GM10847 (cell line): Measurements from ENCODE around the gene LRG1.

Experiments used
- POLR2A ChIP-seq: IDR thresholded peaks from 2 replicates; pipeline ENCODE4 v1.6.1; 2011; ENCODE audit not compliant: insufficient read length; ENCODE audit errors: extremely low read depth

Gene LRG1

DNA sequence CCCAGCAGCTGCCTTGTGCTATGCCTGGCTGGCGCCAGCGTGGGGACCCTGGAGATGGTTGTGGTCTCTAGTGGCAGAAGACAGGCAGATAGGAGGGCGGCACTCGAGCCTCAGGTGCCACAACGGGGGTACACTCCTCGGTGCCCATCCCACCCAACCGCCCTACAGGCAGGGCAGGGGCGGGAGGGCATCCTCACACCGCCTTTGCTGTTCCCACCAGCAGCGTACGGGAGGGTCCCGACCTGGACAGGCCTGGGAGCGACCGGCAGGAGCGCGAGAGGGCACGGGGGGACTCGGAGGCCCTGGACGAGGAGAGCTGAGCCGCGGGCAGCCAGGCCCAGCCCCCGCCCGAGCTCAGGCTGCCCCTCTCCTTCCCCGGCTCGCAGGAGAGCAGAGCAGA is 38.1 kb downstream of the LRG1 start:
- TF ChIP-seq POLR2A, result no peak

DNA sequence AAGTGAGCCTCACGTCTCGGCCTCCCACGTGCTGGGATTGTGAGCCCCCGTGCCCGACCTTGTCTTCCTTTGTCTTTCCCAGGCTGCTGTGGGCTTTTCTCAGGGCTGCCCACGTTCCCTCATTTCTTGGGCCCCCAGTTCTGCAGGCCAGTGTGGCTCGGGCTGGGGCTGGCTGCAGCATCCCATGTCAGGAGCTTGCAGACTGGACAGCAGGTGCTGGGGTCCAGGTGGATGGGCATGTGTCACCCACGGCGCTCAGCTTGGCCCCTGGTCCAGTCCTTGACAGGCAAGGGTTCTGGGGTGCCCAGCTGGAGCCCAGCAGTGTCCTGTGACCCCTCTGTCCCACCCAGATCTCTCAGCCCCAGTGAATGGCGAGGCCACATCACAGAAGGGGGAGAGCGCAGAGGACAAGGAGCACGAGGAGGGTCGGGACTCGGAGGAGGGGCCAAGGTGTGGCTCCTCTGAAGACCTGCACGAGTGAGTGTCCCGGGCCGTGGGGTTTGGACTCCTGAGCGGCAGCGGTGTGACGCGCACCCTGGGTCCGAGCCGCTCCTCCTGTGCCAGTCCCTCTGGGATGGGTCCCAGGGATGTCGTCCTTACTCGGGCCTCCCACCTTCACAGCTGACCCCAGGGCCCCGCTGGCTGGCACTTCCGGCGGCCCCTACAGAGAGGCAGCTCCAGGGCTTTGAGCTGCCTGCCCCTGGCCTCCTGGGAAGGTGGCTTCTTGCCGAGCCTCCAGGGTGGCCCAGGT is 38.8 kb downstream of the LRG1 start:
- TF ChIP-seq POLR2A, result no peak

DNA sequence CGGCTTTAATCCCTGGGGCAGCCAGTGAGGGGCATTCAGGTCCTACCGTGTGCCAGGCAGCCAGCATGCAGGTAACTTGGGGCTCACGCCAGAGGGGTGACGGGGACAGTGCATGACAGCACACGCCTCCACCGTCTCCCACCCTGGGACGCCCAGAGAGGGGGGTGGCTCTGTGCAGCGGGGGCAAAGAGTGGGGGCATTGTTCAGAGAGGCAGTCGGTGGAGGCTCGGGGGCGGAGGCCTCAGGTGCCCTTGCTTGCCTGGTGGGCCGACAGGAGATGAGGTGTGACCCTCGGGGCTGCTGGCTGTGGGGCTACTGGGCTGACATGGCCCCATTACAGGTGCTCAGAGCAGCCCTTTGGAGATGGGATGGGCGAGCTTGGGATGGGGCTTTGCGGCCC is 40.0 kb downstream of the LRG1 start:
- no peak for TF ChIP-seq POLR2A

DNA sequence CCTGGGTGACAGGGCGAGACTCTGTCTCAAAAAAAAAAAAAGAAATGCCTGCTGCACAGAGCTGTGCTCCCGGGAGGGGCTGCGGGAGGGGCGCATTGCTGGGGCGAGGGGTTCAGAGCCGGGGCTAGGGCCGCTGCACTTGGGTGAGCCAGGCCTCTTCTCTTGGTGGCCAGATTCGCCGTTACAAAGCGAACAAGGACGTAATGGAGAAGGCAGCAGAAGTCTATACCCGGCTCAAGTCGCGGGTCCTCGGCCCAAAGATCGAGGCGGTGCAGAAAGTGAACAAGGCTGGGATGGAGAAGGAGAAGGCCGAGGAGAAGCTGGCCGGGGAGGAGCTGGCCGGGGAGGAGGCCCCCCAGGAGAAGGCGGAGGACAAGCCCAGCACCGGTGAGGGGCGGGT is 40.5 kb downstream of the LRG1 start:
- no peak for TF ChIP-seq POLR2A

DNA sequence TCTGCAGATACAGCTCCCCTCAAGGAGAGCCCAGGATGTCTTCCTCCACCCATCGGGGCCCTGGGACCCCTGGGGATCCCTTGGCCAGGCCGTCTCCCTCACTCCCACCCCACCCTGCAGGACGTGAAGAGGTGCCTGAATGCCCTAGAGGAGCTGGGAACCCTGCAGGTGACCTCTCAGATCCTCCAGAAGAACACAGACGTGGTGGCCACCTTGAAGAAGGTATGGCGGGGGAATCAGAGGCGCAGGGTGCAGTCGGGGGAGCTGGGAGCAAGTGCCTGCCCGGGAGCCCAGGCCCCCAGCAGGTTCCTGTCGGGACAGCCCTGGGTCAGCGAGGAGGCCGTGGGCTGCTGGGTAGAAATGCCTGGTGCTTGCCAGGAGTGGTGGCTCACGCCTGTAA is 41.1 kb downstream of the LRG1 start:
- TF ChIP-seq POLR2A, result no peak

DNA sequence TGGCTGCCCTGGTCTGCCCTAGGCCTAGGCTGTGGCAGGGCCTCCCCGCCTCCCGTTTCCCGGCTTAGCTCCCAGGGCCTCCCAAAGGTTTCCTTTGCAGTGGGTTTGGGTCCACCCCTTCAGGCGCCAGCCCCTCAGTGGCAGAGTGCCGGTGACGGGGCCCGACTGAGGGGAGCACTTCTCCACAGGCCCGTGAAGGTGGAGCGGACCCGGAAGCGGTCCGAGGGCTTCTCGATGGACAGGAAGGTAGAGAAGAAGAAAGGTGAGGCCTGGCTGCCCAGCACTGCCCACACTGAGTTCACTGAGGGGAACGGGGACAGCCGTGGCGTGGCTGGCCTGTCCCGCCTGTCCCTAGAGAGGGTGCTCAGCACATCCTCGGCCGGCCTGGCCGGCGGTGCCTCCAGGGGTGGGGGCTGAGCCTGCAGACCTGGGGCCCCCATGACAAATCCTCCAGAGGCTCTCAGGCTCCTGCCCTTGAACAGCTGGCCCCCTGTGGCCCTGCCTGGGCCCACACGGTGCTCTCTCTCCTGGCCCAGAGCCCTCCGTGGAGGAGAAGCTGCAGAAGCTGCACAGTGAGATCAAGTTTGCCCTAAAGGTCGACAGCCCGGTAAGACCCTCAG is 42.0 kb downstream of the LRG1 start:
- TF ChIP-seq POLR2A, result no peak

DNA sequence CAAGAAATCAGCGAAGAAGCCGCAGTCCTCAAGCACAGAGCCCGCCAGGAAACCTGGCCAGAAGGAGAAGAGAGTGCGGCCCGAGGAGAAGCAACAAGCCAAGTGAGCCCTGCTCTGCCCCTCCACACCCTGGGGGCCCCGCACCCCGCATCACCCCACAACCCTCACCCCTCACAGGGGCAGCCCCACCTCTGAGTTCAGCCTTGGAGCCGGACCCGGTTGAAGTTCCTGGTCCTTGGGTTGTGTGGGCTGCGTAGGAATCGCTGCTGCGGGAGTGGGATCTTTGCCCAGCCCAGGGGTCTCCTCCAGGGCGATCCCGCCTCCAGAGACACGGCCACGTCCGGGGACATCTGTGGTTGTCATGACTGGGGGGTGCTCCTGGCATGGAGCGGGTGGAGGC is 43.5 kb downstream of the LRG1 start:
- no peak for TF ChIP-seq POLR2A

DNA sequence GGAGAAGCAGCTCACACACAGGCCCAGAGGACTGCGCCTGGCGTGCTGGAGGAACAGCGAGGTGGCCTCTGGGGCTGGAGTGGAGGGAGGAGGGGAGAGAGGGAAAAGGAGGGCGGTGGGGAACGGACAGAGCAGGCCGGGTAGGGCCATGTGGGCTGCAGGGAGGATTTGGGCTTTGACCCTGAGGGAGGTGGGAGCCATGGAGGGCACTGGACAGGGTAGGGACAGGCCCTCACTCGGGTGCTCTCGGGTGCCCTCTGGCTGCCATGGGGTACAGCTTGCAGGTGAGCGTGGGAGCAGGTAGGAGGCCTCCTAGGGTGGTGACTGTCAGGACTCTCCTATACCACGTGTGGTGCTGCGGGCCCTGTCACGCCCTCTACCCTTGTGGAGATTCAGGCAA is 44.4 kb downstream of the LRG1 start:
- TF ChIP-seq POLR2A, result no peak

DNA sequence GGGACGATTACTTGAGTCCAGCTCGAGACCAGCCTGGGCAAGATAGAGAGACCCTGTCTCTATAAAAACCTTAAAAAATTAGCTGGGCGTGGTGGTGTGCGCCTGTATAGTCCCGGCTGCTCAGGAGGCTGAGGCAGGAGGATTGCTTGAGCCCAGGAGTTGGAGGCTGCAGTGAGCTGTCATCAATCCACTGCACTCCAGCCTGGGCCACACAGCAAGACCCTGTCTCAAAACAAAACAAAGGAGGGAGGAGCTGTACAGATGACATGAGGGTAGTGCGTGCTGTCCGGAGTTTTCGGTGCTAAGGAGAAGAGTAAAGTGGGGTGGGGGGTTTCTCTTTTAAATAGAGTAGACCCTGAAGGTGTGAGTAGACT is 45.2 kb downstream of the LRG1 start:
- TF ChIP-seq POLR2A, result no peak

DNA sequence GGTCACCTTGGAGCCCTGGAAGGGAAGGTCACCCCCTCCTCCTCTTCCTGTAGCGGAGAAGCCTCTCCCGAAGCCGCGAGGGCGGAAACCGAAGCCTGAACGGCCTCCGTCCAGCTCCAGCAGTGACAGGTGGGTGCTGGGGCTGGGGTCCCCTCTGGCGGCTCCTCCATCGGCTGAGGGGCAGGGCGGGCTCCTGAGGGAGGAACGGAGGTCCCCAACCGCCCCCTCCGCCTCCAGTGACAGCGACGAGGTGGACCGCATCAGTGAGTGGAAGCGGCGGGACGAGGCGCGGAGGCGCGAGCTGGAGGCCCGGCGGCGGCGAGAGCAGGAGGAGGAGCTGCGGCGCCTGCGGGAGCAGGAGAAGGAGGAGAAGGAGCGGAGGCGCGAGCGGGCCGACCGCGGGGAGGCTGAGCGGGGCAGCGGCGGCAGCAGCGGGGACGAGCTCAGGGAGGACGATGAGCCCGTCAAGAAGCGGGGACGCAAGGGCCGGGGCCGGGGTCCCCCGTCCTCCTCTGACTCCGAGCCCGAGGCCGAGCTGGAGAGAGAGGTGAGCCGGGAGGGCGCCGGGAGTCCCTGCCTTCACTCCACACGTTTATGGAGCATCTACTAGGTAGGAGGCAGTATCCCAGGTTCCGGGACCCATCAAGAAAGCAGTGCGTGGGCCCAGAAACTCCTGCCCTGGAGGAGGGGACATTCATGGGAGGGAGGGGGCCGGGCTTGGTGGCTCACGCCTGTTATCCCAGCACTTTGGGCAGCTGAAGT is 45.7 kb downstream of the LRG1 start:
- no peak for TF ChIP-seq POLR2A

DNA sequence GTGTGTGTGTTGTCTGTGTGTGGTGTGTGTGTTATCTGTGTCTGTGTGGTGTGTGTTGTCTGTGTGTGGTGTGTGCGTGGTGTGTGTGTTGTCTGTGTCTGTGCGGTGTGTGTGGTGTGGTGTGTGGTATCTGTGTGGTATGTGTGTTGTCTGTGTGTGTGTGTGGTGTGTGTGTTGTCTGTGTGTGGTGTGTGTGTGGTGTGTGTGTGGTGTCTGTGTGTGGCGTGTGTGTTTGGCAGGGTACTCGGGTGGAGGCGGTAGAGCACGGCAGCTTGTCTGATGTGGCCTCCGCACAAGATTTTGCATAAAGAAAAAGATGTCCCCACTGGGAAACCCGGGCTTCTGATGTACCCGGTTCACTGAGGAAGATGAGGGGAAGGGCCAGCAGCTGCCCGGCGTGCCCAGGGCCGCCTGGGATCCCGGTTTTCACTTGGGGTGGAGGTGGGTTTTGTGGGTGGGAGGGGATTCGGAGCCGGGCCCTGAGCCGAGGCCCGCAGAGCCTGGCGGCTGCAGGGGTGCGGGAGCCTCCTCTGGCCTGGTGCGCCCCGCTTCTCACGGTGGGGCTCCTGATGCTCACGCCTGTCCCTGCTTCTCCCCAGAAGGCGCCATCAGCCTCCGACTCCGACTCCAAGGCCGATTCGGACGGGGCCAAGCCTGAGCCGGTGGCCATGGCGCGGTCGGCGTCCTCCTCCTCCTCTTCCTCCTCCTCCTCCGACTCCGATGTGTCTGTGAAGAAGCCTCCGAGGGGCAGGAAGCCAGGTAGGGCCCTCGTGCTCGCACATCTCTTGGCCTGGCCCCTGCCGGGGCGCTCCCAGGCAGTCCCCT is 46.5 kb downstream of the LRG1 start:
- TF ChIP-seq POLR2A, result no peak

DNA sequence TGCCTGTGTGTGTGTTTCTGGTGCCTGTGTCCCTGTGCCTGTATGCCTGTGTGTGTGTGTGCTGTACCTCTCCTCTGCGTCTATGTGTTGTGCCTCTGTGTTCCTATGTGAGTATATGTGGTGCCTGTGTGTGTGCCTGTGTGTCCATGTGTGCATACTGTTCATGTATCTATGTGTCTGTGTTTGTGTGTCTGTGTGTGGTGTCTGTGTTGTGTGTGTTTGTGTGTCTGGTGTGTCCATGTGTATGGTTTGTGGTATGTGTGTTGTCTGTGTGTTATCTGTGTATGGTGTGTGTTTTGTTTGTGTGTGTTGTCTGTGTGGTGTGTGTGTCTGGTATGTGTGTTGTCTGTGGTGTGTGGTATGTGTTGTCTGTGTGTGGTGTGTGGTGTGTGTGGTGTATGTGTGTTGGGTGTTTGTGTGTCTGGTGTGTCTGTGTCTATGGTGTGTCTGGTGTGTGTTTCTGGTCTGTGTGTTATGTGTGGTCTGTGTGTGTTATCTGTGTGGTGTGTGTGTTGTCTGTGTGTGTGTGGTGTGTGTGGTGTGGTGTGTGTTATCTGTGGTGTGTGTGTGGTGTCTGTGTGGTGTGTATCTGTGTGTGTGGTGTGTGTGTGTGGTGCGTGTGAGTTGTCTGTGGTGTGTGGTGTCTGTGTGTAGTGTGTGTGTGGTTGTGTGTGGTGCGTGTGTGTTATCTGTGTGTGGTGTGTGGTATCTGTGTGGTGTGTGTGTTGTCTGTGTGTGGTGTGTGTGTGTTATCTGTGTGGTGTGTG is 47.3 kb downstream of the LRG1 start:
- no peak for TF ChIP-seq POLR2A

DNA sequence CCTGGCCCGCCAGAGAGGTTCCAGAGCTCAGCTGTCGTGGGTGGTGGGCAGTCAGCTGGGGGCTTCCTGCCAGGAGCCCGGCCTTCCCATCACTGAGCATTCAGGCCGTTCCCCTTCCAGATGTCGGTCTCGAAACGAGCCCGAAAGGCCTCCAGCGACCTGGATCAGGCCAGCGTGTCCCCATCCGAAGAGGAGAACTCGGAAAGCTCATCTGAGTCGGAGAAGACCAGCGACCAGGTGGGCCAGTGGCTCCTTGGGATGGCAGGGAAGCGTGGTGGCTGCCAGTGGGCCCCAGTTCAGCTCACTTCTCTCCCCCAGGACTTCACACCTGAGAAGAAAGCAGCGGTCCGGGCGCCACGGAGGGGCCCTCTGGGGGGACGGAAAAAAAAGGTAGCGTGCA is 48.4 kb downstream of the LRG1 start:
- TF ChIP-seq POLR2A, result no peak

DNA sequence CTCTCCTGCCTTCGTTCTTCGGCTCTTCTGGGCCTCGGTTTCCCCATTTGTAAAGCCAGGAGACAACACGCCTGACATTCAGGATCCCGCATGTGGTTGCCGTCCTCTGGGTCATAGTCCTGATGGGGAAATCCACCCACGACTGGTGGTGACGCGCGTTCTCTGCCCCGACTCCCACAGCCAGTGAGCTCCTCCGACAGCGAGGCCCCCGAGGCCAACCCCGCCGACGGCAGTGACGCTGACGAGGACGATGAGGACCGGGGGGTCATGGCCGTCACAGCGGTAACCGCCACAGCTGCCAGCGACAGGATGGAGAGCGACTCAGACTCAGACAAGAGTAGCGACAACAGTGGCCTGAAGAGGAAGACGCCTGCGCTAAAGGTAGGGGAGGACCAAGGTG is 51.3 kb downstream of the LRG1 start:
- no peak for TF ChIP-seq POLR2A

DNA sequence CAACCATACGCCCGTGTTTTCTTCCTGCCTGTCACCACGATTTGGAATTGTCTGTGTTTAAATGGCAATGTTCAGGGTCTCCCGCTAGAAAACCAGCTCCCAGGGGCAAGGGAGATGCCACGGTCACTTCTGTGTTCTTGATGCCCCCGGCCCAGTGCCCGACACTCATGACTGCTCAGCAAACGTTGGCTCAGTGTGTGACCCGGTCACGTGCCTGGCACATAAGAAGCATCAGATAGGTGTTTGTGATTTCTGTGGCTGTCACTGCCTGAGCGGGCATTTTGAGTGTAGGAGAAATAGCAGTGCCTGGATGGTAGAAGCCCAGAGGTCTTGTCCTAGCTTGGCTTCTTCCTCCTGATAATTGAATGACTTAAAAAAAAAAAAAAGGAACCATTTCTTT is 52.3 kb downstream of the LRG1 start:
- no peak for TF ChIP-seq POLR2A
